Activated B cell treated with CpG ODN at 0.5 μM for 24 hours (primary cell): ENCODE results near the gene DCLRE1C. TPM values are rescaled to one million over a fixed set of nuclear protein-coding genes. Genes with fewer than 3 reads are reported as not detected.
"Not testable (repeated sequence)": the region's sequence is repeated elsewhere in the genome, so short reads cannot be mapped to it uniquely, and the experiment has no call there.

Experiments used
- ATAC-seq: fragments of 200-7000 bp; cut with Tn5 transposase; one replicate; pipeline ENCODE4 v1.10.0; 2021; ENCODE audit warnings: low read depth, mild to moderate bottlenecking, moderate library complexity
- CTCF ChIA-PET: fragments of 350-600 bp; sonication (Branson Sonifier 250); formaldehyde crosslinking; loops from one replicate; lab custom pipeline; 2021; ENCODE audit warnings: antibody characterized with exemption; lab: Charles Lee
- POLR2A ChIA-PET: fragments of 350-600 bp; sonication (Branson Sonifier 250); formaldehyde crosslinking; loops from one replicate; lab custom pipeline; 2021; ENCODE audit warnings: antibody characterized with exemption; lab: Charles Lee
- DNase-seq: peaks from one replicate; pipeline ENCODE4 v3.0.0; 2022
- H3K27ac Mint-ChIP-seq: one replicate; pipeline ENCODE4 v1.8.0; 2020; ENCODE audit warnings: mixed read lengths
- H3K27me3 Mint-ChIP-seq: one replicate; pipeline ENCODE4 v1.8.0; 2021; ENCODE audit warnings: mixed read lengths
- H3K36me3 Mint-ChIP-seq: one replicate; pipeline ENCODE4 v1.8.0; 2021; ENCODE audit warnings: low read depth, mixed read lengths
- H3K4me1 Mint-ChIP-seq: one replicate; pipeline ENCODE4 v1.8.0; 2021; ENCODE audit warnings: mixed read lengths
- H3K4me3 Mint-ChIP-seq: one replicate; pipeline ENCODE4 v1.8.0; 2020; ENCODE audit warnings: mild to moderate bottlenecking, mixed read lengths
- H3K9me3 Mint-ChIP-seq: one replicate; pipeline ENCODE4 v1.8.0; 2020; ENCODE audit warnings: mixed read lengths
- CTCF ChIP-seq: fragments of 200-600 bp; IDR thresholded peaks from one replicate; pipeline ENCODE4 v1.8.0; 2022; ENCODE audit warnings: antibody characterized with exemption, mild to moderate bottlenecking
- intact Hi-C: fragments of 100-400 bp; cut with micrococcal nuclease; formaldehyde crosslinking; loops from one replicate; pipeline ENCODE4 v1.15.1; 2024
- total RNA-seq: library from RNA; stranded (reverse); gene quantifications from 2 replicates; pipeline ENCODE4 v1.2.3, GENCODE V29; 2022

Gene DCLRE1C
- total RNA-seq, 1 donor from 2014 or later: 43.8 TPM

GRCh38 chr10:14910953-14911352, 42.9 kb downstream of the DCLRE1C start:
- ATAC-seq (no peak), DNase-seq (no peak)
- H3K36me3 Mint-ChIP-seq: peaks cover 82% of the 10 kb centered on the region
- H3K27ac Mint-ChIP-seq: no peak overlapping the region
- CTCF ChIA-PET: no interaction called here
- H3K27me3 Mint-ChIP-seq: no peaks in the 10 kb centered on the region
- POLR2A ChIA-PET: interaction anchor here (0.6 kb wide), 1 partner anchor 16 kb away, joined by 4 read pairs; no protein-coding TSS in a partner anchor
- no peak for TF ChIP-seq CTCF
- no peak overlapping the region for H3K4me3 Mint-ChIP-seq
- intact Hi-C loops: no loop called here
- peaks cover 8% of the 10 kb centered on the region for H3K4me1 Mint-ChIP-seq
- H3K9me3 Mint-ChIP-seq: no peaks in the 10 kb centered on the region

GRCh38 chr10:14909101-14909500, 44.8 kb downstream of the DCLRE1C start:
- H3K4me1 Mint-ChIP-seq: peaks cover 7% of the 10 kb centered on the region
- intact Hi-C loops: no loop called here
- ChIA-PET POLR2A (interaction anchor here (0.6 kb wide), 1 partner anchor 43 kb away, joined by 3 read pairs; no protein-coding TSS in a partner anchor), CTCF (no interaction called here)
- peaks cover 69% of the 10 kb centered on the region for H3K36me3 Mint-ChIP-seq
- no peak overlapping the region for H3K4me3 Mint-ChIP-seq
- no peaks in the 10 kb centered on the region for H3K9me3 Mint-ChIP-seq
- TF ChIP-seq CTCF: no peak
- H3K27me3 Mint-ChIP-seq: no peaks in the 10 kb centered on the region
- ATAC-seq (no peak), DNase-seq (no peak)
- no peak overlapping the region for H3K27ac Mint-ChIP-seq

GRCh38 chr10:14907591-14907990, 46.3 kb downstream of the DCLRE1C start:
- DNase-seq, H3K4me1 Mint-ChIP-seq, H3K27ac Mint-ChIP-seq, H3K27me3 Mint-ChIP-seq, ATAC-seq, H3K4me3 Mint-ChIP-seq, CTCF ChIA-PET, intact Hi-C loops, H3K9me3 Mint-ChIP-seq: not testable (repeated sequence)
- POLR2A ChIA-PET: interaction anchor here (0.7 kb wide), 1 partner anchor 43 kb away, joined by 6 read pairs; no protein-coding TSS in a partner anchor
- peaks cover 56% of the 10 kb centered on the region for H3K36me3 Mint-ChIP-seq

- no peak for TF ChIP-seq CTCF
- Mint-ChIP-seq H3K36me3 (peaks cover 49% of the 10 kb centered on the region), H3K27me3 (no peaks in the 10 kb centered on the region), H3K4me3 (no peak overlapping the region), H3K27ac (no peak overlapping the region), H3K9me3 (no peaks in the 10 kb centered on the region), H3K4me1 (peaks cover 4% of the 10 kb centered on the region)
- ChIA-PET CTCF (no interaction called here), POLR2A (no interaction called here)
- intact Hi-C loops: no loop called here
- ATAC-seq (no peak), DNase-seq (no peak)
Observed at GRCh38 chr10:14906765-14907164, 47.1 kb downstream of the DCLRE1C start.

- intact Hi-C loops: loop anchor here (2.0 kb wide), 1 partner anchor 709 kb away; no protein-coding TSS in a partner anchor
- H3K9me3 Mint-ChIP-seq: no peaks in the 10 kb centered on the region
- H3K4me3 Mint-ChIP-seq: no peak overlapping the region
- ChIA-PET POLR2A (interaction anchor here (1.7 kb wide), 1 partner anchor 47 kb away, joined by 3 read pairs; no protein-coding TSS in a partner anchor), CTCF (interaction anchor here (0.6 to 1.7 kb wide), 3 partner anchors 21 to 368 kb away, joined by 3 to 6 read pairs (median 4); no protein-coding TSS in a partner anchor)
- DNase-seq (no peak), ATAC-seq (no peak)
- H3K27me3 Mint-ChIP-seq: no peaks in the 10 kb centered on the region
- no peak for TF ChIP-seq CTCF
- no peak overlapping the region for H3K27ac Mint-ChIP-seq
- peaks cover 4% of the 10 kb centered on the region for H3K4me1 Mint-ChIP-seq
- H3K36me3 Mint-ChIP-seq: peaks cover 40% of the 10 kb centered on the region
Observed at GRCh38 chr10:14905890-14906289, 48.0 kb downstream of the DCLRE1C start.
